ELF-1 (cell line): ENCODE results near the gene RNF114.
A peak's percentile ranks its signal among the peaks of the same experiment; 100 is the strongest.
"Not testable (repeated sequence)": the region's sequence is repeated elsewhere in the genome, so short reads cannot be mapped to it uniquely, and the experiment has no call there.

ENCODE experiments used
- DNase-seq: peaks from one replicate; pipeline ENCODE4 v3.0.0-alpha.2; 2016; ENCODE audit warnings: low read depth, low spot score

Gene RNF114

DNA sequence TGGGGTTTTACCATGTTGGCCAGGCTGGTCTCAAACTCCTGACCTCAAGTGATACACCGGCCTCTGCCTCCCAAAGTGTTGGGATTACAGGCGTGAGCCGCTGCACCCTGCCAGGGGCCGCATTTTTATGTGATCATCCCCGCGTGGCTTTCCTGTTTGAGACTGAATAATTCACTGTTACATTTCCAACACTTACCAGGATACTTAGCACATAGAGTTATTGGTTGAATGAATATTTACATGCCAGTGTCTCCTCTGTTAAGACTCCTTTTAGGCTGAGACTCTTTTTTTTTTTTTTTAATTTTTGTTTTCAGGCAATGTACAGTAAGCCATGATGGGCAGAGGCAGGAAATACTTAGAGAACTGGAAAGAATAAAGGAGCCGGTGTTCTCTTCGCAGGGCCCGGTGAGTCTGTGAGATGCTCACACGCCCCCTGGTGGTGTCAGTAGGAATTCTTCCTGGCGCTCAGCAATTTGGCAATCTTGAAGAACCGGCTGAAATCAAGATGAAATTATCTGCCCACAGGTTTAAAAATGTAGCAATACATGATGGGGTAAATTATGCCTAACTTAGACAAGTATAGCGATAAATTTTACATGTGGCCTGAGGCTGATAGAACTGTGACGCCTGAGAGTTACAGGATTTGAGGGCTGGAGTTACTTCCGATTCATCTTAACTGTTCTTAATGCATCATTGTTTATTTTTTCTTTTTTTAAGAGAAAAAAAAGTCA is 7.6 kb upstream of the RNF114 start:
- peak; percentile 82 for DNase-seq

DNA sequence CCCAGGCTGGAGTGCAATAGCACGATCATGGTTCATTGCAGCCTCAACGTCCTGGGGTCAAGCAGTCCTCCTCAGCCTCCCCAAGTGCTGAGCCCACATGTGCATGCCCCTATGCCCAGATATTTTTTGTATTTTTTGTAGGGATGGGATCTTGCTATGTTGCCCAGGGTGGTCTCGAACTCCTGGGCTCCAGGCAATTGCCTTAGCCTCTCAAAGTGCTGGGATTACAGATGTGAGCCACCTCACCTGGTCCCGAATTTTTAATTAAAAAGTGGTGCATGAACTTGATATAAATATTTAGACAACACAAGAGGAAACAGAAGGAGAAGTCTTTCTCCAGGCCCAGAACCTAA is 7.1 kb upstream of the RNF114 start:
- DNase-seq, result no peak

DNA sequence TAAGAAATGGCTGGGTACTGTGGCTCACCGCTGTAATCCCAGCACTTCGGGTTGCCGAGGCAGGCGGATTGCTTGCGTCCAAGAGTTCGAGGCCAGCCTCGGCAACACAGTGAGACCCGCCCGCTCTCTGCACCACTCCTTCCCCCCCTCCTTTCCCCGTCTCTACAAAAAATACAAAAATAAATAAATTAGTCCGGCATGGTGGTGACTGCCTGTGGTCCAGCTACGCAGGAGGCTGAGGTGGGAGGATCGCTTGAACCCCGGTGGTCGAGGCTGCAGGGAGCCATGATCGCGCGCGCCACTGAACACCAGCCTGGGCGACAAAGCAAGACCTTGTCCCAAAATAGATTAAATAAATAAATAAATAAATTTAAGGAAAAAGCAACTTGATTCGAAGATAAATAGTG is 448 bp upstream of the RNF114 start:
- no peak for DNase-seq

DNA sequence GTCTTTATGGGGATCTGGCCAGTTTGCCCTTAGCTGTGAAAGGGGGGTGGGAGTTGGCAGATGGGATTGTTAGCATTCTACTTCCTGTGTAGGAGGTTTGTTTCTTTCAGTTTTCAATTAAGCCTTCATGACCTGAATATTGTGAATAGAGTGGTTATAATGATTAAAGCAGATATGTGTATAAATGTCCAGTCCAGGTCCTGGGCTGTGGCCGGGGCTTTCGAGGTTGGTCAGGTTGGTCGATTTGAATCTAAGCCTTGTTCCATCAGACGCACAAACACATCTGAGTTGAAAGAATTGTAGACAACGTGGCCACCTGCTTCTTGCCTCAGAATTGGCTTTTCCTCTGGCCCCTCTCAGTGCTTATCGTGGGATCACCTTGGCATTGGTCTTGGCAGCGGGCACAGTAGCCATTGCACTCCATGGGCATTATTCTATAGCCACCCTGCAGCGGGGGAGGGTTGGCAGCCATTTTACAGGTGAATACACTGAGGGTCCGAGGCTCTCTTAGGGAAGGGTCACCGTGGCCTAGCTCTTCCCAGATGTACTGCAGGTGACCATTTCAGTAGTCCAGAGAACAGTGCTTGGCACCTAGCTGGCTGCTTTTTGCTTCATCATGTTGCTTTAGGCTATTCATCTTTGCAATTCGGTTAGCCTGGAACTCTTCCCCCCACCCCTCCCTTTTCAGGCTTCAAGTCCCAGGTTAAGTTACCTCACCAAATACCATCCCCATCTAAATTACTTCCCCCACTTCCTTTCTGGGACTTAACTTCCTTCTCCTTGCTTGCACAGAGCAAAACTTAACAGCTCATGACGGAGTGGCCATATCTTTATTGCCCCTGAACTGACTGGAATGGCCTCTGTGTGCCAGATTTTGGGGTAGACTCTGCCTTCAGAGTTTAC is 1.1 kb downstream of the RNF114 start:
- DNase-seq, result peak; percentile 58

DNA sequence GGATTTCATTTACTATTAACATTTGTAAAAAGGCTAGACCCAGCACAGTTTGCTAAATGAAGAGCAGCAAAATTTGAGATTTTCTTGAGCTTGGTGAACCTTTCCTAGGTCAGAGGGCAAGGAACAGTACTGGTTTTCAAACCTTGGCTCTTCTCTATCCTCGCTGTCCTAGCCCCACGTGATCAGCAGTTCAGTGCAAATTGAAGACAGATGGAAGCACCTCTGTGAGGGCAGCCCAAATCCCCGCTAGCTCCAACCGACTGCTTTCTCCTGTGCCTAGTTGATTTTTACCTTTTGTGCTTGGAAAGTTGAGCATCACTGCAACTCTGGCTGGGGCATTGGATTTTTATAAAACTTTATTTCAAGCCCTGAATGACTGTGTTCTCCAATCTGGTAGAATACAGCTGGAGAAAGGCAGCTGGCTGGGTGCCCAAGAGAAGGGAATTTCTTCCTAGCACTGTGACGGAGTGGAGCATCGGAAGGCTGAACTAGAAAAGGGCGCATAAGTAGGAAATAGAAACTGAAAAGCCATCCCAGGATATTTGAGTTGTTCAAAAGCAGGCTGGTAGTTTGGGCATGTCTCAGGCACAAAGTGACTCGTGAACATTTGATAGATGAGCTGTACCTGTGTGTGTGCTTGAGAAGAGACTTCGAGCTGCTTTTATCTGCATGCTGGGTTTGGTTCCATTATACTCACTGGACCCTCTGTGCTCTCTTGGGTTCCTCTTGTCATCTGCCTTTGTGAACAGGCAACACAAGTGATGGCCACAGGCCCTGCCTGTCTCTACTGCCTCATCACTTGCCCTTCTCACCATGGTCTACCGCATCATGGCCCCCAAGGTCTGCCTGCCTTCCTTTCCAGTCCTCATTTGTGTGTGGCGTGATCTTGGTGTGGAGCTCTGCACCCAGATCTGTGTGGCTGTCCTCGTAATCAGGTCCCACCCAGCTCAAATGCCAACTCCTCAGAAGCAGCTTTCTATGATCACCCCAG is 2.3 kb downstream of the RNF114 start:
- DNase-seq, result peak; percentile 18

DNA sequence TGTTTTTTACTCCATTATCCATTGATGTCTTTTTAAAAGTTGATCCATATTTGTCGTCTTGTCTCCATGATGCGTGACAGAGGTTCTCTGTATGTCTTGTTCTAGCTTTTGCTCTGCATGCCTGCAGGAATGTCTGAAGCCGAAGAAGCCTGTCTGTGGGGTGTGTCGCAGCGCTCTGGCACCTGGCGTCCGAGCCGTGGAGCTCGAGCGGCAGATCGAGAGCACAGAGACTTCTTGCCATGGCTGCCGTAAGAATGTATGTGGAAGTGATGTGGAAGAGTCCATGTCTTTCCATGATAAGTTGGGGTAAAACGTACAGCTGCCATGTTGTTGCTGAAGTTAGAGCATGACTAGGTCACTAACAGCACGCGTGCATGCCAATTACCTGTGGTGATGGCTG is 5.3 kb downstream of the RNF114 start:
- DNase-seq, result no peak

DNA sequence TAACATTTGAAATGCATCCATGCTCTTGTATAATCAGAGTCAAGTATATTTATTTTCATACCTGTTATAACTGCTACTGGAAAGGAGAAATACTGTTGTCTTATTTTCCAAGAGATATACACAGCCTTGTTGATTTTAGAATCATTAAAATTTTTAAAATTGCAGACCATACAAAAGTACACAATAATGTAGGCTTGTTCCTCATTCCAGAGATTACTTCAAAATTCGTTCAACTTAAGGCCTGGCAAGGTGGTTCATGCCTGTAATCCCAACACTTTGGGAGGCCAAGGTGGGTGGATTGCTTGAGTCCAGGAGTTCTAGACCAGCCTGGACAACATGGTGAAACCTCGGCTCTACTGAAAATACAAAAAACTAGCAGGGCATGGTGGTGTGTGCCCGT is 6.1 kb downstream of the RNF114 start:
- DNase-seq, result no peak

DNA sequence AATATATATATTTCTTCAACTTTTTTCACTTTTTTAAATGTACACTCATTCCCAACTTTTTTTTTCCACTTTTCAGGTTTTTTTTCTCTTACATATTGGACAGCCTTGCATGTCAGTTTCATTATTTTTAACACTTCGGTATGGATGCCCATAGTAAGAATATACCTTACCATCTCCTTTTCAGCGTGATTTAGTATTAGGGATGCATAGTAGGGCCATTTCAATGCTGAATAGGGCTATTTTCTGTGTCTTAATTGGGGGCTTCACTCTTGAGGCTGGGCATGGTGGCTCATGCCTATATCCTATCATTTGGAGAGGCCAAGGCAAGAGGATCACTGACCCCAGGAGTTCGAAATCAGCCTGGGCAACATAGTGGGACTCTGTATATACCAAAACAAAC is 6.7 kb downstream of the RNF114 start:
- DNase-seq, result no peak

DNA sequence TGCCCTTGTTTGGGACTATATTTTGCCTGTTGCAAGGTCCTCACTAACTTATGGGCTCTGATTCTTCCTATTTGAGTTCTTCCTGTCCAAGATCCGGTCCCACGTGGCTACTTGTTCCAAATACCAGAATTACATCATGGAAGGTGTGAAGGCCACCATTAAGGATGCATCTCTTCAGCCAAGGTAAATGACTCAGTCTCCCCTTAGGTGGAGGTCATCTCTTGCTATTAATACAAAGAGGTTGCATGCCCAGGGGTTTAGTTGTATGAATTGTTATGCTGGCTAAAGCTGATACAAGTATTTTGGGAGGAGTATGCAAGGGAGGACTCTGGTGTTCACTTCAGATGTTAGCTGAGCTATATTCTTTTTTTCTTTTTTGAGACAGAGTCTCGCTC is 9.1 kb downstream of the RNF114 start:
- DNase-seq, result no peak

DNA sequence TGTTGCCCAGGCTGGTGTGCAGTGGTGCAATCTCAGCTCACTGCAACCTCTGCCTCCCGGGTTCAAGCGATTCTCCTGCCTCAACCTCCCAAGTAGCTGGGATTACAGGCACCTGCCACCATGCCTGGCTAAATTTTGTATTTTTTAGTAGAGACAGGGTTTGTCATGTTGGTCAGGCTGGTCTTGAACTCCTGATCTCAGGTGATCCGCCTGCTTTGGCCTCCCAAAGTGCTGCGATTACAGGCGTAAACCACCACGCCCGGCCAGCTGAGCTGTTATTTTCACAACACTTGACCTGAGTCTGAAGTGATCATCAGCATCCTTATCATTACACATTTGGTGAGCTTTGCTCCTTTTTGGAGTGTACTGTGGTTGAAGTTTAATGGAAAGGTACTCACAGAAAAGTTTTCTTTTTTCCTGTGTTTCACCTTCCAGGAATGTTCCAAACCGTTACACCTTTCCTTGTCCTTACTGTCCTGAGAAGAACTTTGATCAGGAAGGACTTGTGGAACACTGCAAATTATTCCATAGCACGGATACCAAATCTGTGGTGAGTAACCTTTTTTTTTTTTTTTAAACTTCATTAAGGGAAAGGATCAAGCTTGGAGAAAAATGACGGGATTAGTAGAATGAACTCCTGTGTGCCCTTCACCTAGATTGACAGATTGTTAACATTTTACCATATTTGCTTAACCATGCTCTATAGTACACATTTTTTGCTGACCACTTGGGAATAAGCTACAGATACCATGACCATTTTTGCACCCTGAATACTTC is 9.7 kb downstream of the RNF114 start:
- no peak for DNase-seq

DNA sequence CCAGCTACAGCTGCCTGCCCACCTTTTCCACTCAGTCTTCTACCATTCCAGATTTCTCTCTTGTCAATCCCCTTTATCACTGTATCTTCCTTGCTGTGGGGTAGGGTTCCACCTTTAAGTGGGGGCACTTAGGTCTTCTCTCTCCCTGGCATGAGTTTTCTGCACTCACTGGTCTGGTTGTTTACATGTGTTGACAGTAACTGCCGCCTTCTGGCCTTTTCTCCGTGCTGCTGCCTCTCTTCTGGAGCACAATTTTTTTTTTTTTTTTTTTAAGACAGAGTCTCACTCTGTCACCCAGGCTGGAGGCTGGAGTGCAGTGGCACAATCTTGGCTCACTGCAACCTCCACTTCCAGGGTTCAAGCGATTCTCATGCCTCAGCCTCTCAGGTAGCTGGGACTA is 12.0 kb downstream of the RNF114 start:
- no peak for DNase-seq

DNA sequence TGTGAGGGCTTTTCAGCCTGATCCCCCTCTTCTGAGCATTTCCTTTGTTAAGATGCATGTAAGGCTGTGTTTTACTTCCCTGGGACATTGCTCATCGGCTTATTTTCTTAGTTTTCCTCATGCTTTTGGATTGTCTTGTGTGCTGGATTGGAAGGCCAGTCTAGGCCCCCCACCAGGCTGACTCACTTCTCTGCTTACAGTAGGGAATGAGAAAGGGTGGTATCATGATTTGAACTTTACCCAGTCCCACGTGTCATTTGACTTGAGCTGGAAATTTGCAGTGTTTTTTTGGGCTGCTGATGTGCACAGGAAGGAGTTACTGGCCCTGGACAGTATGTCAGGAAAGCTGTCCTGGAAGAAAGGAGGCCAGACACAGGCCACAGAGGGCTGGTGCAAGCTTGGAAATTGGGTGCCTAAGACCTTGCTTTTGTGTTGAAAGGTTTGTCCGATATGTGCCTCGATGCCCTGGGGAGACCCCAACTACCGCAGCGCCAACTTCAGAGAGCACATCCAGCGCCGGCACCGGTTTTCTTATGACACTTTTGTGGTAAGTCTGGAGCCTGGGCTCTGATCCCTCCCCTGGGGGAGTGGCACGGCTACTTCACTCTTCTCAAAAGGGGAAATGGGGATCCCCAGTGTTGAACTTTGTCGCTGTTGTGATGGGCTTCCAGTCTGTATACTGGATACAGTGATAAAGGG is 12.8 kb downstream of the RNF114 start:
- no peak for DNase-seq

DNA sequence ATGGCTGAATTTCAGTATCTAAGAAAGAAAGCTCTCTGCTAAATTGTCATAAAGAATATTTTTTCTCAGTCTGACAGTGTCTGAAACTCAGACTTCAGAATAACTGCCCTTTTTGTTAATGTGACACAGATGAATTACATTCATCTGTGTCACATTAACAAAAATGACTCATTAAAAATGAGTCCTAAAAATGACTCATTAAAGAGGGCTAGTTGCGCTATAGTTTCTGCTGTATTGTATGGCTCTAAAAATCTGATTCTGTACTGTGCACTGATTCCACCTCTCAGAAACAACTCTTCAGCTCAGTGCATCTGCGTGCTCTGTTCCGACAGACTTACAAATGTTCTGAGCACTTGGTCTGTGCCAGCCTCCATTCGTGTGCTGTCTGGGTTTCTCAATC is 15.0 kb downstream of the RNF114 start:
- DNase-seq, result no peak

DNA sequence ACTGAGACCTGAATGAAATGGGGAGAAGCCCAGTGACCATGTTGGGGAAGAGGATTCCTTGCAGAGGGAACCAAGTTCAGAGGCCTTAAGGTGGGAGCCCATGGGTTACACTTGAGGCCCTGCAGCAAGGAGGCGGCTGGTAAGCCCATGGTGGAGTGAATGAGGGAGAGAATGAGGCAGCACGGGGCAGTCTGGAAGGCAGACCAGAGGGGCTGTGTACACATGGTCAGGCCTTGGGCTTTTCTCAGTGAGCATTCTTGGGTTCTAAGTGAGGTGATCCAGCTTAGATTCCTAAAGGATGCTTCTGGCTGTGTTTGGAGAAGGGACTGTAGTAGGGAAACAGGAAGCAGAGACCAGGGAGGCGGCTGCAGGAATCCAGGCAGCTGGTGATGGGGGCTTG is 19.0 kb downstream of the RNF114 start:
- DNase-seq, result no peak

DNA sequence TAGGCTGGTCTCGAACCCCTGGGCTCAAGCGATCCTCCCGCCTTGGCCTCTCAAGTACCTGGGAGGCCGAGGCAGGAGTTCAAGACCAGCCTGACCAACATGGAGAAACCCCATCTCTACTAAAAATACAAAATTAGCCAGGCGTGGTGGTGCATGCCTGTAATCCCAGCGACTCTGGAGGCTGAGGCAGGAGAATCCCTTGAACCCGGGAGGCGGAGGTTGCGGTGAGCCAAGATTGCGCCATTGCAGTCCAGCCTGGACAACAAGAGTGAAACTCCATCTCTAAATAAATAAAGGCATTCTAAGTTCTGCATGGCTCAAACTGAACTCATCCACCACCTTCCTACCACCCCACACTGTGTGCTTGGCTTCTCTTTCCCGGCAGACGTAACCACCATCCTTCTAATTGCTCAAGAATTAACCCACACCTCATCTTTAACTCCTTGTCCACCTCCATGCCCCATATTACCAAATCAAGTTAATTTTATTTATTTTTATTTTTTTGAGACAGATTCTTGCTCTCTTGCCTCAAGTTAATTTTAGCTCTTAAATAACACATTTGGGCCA is 19.7 kb downstream of the RNF114 start:
- not testable (repeated sequence) for DNase-seq

DNA sequence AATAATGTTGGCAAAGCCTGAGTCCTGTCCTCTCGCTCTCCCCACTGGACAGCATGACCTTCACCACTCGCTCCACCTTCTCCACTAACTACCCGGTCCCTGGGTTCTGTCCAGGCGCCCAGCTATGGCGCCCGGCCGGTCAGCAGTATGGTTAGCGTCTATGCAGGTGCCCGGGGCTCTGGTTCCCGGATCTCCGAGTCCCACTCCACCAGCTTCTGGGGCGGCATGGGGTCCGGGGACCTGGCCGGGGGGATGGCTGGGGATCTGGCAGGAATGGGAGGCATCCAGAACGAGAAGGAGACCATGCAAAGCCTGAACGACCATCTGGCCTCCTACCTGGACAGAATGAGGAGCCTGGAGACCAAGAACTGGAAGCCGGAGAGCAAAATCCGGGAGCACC is 20.5 kb downstream of the RNF114 start:
- no peak for DNase-seq

DNA sequence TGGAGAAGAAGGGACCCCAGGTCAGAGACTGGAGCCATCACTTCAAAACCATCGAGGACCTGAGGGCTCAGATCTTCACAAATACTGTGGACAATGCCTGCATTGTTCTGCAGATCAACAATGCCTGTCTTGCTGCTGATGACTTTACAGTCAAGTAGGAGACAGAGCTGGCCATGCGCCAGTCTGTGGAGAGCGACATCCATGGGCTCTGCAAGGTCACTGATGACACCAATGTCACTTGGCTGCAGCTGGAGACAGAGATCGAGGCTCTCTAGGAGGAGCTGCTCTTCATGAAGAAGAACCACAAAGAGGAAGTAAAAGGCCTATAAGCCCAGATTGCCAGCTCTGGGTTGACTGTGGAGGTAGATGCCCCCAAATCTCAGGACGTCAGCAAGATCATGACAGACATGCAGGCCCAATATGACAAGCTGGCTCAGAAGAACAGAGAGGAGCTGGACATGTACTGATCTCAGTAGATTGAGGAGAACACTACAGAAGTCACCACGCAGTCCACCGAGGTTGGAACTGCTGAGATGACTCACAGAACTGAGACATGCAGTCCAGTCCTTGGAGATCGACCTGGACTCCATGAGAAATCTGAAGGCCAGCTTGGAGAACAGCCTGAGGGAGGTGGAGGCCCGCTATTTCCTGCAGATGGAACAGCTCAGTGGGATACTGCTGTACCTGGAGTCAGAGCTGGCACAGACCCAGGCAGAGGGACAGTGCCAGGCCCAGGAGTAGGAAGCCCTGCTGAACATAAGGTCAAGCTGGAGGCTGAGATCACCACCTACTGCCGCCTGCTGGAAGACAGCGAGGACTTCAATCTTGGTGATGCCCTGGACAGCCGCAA is 21.1 kb downstream of the RNF114 start:
- not testable (repeated sequence) for DNase-seq

DNA sequence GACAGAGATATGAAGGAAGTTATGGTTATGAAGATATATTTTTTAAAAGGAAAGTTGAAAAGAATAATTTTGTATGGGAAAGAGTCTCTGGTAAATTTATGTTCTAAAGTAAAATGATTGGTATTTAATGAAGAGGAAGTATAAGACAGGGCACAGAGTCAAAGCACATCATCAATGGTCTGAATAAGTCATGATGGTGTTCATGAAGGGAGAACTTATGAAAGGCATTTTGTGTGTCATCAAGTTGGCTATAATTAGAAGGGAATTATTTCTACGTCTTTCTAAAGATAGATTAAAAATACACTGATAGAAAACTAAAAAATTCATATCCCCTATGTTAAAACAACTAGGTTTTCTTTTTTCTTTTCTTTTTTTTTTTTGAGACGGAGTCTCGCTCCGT is 25.2 kb downstream of the RNF114 start:
- no peak for DNase-seq
